ENCODE measurements around the gene C2.

C2 gene

DNA sequence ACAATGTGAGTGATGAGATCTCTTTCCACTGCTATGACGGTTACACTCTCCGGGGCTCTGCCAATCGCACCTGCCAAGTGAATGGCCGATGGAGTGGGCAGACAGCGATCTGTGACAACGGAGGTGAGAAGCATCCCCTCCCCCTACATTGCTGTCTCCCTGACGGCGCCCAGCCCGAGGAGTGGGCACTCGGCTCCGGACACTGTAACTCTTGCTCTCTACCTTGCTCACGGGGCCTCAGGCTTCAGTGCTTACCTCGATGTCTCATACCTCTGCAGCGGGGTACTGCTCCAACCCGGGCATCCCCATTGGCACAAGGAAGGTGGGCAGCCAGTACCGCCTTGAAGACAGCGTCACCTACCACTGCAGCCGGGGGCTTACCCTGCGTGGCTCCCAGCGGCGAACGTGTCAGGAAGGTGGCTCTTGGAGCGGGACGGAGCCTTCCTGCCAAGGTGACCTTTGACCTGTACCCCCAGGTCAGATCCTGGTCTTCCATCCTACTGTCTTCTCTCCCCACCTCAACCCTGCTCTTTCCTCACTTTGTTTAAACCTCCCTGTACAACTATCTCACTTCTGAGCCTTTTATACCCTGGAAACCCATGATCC, 19.7 kb downstream of the C2 start:
- TF ChIP-seq CTCF (conservative IDR thresholded peaks at IDR 0.05; ENCODE audit: control insufficient read depth, insufficient read depth, low read depth, low read length), result no peak
- H3K4me3 ChIP-seq (ENCODE audit: control insufficient read depth, low read depth, low read length), result no peak overlapping the region
- DNase-seq (ENCODE audit: low read depth), result no peak

- no peak overlapping the region for H3K4me3 ChIP-seq (ENCODE audit: control insufficient read depth, low read depth, low read length)
- no peak for TF ChIP-seq CTCF (conservative IDR thresholded peaks at IDR 0.05; ENCODE audit: control insufficient read depth, insufficient read depth, low read depth, low read length)
- DNase-seq (ENCODE audit: low read depth), result no peak
Observed at GRCh38 chr6:31947864-31948263, 20.3 kb downstream of the C2 start.

- H3K4me3 ChIP-seq (ENCODE audit: control insufficient read depth, low read depth, low read length), result no peak overlapping the region
- TF ChIP-seq CTCF (conservative IDR thresholded peaks at IDR 0.05; ENCODE audit: control insufficient read depth, insufficient read depth, low read depth, low read length), result no peak
- no peak for DNase-seq (ENCODE audit: low read depth)
Observed at GRCh38 chr6:31948306-31948705, 20.8 kb downstream of the C2 start.

GRCh38 chr6:31948753-31949413, 21.4 kb downstream of the C2 start:
- no peak overlapping the region for H3K4me3 ChIP-seq (ENCODE audit: control insufficient read depth, low read depth, low read length)
- no peak for TF ChIP-seq CTCF (conservative IDR thresholded peaks at IDR 0.05; ENCODE audit: control insufficient read depth, insufficient read depth, low read depth, low read length)
- peak; percentile 86 for DNase-seq (ENCODE audit: low read depth)

GRCh38 chr6:31949926-31950548, 22.5 kb downstream of the C2 start:
- DNase-seq (ENCODE audit: low read depth), result no peak
- TF ChIP-seq CTCF (conservative IDR thresholded peaks at IDR 0.05; ENCODE audit: control insufficient read depth, insufficient read depth, low read depth, low read length), result no peak

DNA sequence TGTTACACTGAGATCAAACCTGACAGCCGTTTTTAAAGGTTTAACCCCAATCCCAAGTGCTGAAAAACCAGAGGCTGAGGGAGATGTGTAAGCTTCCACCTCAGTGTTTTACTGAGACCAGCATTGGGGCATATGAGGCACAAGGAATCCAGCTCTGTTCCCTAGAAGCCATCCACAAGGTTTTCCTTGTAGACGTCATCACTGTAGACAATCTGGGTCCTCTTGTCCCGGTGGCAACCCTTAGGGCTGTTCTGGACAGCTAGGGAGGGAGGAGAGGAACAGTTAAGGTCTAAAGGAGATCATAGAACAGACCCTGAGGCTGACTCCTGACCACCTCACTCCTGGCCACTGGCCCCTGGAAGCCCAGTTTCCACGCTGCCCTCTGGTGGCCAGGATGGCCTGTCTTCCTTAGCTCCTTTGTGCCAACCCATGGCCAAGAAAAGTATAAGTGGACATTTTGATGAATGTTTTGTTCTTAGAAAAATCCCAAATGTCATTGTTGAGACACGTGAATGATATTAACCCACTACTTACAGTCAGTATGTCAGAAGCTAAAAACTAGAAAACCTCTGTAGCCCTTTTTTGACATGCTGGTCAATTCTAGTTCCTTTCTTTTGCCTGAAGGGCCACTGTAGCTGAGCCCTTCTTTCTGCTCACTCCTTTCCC, 24.8 kb downstream of the C2 start:
- TF ChIP-seq CTCF (conservative IDR thresholded peaks at IDR 0.05; ENCODE audit: control insufficient read depth, insufficient read depth, low read depth, low read length), result peak; percentile 92
- peak; percentile 74 for DNase-seq (ENCODE audit: low read depth)
- H3K4me3 ChIP-seq (ENCODE audit: control insufficient read depth, low read depth, low read length), result no peak overlapping the region

More at GRCh38 chr6:31949926-31950548, 22.5 kb downstream of the C2 start:
- no peak overlapping the region for H3K4me3 ChIP-seq (ENCODE audit: control insufficient read depth, low read depth, low read length)
